ENCODE results near the gene RRP15.
"Not testable (repeated sequence)": the region's sequence is repeated elsewhere in the genome, so short reads cannot be mapped to it uniquely, and the experiment has no call there.

The RRP15 gene

DNA sequence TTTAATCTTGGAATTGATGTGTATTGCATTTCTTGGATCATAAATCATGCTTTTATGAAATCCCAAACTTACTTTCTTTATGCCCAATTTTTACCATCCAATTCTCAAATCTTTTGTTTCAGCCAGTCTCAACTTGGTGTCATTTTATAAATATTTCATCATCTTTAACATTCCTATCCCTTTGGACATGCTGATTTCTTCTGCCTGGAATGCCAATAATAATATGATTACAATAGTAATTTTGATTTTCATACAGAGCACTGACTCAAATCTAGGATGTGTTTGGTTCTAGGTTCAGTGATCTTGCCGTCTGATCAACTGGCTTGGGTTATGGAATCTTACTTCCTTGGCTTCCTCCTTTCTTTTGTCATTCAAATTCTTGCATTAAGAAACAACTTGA is 12.8 kb downstream of the RRP15 start:
- DNase-seq, result no peak

DNA sequence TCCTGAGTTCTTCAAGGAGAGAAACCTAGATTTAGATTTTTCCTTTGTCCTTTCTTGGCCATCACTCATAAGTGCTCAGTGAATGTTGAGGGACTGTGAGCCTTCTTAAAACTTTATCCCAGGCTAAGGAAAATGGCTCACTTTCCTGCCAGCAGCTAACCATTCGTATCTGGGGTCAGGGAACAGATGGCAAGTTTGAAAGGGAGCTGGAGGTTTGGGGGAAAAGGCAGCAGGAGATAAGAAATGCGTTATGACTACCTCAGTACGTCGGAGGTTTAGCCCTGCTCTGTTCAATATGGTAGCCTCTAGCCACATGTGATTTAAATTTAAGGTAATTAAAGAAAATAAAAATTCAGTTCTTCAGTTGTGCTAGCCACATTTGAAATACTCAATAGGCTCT is 13.3 kb downstream of the RRP15 start:
- DNase-seq, result no peak

DNA sequence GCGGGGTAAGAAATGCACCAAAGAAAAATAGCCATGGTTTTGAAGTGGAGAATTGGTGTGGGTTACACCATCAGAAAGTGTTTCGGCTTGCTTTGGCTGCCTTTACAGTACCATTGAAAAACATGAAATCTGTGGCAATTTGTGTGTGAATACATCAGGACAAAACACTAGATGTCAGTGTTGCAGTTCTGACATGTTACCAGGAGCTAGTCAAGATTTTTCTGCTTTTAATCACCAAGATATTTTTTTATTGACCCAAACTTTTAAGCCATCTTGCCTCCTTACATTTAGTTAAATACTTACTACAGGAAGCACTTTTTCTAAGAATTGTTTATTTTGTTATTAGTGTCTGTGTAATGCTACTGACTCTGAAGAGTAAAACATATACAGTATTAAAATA is 14.3 kb downstream of the RRP15 start:
- DNase-seq, result no peak

DNA sequence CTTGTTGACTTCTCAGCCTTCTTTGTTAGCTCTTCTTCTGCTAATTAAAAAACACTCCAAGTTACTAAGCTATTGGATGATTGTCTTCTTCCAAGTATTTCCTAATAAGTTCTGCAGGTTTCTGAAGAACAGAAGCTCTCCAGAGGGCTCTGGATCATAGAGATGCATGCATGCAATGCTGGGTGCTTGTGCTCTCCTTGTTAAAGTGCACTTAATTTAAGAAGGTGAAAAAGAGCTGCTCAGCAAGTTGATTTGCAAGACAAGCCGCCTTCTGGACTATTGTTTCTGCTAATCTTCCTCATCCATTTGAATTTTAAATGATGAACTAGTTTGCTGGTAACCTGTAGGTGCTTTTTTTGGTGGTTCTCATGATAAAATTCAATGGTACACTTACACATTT is 16.1 kb downstream of the RRP15 start:
- DNase-seq, result no peak

DNA sequence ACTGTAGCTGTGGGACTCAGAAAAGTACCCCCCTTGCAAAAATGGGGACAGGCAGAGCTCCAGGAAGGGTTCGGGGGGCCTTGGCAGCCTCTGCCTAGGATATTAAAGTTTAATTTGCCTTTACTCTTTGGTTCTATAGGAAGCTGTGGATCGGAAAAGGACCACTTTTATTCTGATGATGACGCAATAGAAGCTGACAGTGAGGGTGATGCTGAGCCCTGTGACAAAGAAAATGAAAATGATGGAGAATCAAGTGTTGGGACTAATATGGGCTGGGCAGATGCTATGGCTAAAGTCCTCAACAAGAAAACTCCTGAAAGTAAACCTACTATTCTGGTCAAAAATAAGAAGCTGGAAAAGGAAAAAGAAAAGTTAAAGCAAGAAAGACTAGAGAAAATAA is 17.1 kb downstream of the RRP15 start:
- DNase-seq, result no peak

DNA sequence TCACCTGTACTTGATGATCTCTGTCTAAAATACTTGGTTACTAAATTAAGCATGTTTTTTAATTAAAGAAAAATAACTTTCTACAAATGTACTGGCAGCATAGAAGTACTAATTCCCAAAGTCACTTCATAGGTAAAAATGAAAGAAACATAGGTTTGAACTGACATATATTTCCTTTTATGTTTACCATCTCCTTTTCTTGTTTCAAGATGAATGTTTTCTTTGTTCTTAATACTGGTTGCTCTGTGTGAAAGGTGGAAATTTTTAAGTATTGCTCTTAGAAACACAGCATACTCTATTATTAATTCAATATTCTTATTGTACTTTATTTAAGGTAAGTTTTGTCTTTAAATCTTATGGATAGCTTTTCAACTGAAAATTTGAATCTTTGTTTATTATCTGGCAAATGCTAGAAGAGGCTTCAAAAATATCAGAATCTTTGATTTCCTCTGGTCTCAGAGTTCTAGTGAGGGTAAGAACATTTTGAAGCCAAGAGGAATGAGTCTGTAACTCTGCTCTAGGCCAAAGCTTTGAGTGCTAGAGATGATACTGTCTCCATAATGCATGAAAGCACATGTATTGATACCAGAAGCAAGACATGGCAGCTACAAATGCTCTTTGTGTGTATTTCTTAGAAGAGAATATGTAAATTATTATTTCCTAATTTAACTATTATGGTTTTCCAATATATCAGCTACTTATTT is 18.2 kb downstream of the RRP15 start:
- DNase-seq, result no peak

DNA sequence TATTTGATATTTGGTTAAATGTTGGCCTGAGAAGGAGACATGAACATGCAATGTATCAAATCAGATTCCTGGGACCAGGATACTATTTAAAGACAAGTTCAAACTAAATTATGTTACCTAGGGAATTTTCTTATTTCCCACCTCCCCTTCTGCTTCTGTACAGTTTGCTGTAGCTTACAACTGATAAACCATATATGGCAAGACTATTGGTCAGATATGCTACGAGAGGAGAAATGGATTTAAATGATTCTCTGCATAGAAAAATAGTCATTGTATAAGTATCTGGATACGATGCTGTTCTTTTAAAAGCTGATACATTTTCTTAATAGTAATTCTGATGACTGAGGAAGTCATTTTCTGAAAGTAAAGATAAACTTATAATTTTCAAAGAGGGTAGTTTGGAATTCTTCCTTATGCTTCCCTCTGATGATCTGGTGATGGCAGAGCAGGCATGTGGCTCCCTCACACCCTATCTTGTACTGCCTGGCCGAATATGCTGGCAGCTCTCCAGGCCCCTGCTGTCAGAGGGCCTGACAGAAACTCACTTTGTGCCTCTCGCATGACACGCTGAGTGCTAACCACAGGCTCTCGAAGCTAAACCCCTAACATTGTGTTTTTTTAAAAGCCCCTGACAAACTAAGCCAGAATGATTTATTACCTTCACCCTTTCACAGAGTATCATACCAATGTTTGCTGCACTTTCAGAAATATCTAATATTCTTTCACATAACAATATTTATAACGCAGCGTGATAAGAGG is 19.4 kb downstream of the RRP15 start:
- peak; percentile 63 for DNase-seq

DNA sequence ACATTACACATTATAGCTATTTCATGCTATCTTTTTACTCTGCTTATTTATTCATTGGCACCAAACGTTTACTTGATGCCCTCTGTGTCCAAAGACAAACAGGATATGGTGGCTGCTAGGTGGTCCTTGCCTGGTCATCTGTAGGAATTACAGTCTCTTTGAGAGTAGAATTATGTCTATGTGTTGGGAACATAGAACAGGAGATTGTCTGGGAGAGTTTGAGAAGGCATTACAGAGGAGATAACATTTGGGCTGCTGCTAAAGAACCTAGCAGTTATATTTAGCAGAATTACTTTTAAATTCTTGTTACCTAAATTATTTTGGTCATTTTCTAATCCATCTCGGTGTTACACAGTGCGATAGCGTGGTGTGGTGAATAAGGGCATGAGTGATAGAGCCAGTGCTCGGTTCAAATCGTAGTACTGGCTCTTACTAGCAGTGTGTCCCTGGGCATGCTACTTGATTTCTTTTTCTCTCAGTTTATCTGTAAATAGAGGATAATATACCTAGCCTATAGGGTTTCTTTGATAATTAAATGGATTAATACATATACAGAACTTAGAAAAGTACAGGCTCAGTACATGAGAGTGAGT is 20.5 kb downstream of the RRP15 start:
- DNase-seq, result no peak

DNA sequence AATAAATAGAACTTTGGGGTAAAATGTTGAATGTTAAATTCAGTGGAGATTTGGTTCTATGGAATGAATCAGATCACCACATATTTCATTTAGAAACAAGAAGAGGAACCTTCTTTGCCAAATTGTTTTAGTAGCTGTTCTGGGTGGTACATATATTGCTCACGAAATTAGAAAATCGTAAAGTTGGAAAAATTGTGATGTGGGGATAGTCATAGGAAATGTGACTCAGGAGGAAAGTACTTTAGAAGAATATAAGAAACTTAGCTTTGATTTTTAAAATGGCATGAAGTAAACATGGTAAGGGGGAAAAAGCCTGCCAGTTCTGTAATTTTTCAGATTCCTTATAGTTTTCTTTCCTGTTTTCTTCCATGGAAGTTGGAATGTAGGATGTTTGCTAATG is 27.4 kb downstream of the RRP15 start:
- DNase-seq, result no peak

DNA sequence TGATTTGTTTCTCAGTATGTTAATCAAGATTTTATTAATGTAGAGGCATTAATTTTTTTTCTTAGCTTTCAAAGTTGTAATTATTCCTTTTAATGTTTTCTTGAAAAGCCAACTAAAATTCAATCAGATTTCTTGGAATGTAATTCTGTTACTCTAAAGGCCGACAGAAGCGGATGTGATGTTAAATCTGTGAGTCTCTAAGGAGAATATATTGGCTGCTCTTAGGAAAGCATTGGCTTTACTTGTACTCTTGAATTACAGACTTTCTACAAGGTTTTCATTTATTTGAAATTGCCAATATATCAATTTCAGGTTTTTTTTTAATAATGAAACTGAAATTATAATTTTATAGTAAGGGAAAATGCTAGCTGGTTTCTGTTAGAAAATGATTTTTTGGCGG is 29.2 kb downstream of the RRP15 start:
- DNase-seq, result no peak

DNA sequence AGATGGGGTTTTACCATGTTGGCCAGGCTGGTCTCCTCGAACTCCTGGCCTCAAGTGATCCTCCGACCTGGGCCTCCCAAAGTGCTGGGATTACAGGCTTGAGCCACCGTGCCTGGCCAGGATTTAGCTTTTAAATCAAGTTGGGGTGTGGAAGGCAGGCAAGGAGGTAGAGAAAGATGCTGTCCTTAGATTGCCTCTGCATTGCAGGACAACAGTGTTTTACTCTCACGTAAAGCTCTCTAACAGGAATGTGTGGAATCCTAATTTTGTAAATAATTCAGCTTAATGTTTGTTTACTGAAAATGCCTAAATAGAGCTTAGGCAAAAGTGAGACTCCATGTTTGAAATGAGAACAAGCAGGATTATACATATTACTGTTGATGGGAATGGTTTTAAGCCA is 30.5 kb downstream of the RRP15 start:
- no peak for DNase-seq

DNA sequence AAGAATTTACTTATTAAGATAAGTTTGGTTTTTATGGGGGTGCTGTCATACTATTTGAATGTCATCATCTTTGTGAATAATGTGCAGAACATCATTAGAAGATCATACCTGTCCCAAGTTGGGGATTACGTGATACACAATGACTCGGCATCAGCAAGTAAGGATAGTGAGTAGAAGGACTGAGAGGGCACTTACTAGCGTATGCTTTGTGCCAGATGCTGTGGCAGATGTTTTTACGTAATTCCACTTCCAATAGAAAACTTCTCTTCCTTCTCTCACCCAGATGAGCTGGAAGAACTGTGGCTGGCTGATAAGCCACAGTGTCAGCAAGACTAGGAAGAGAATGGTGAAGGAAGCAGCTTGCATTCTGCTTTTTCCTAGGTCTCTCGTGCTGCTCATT is 32.0 kb downstream of the RRP15 start:
- no peak for DNase-seq

DNA sequence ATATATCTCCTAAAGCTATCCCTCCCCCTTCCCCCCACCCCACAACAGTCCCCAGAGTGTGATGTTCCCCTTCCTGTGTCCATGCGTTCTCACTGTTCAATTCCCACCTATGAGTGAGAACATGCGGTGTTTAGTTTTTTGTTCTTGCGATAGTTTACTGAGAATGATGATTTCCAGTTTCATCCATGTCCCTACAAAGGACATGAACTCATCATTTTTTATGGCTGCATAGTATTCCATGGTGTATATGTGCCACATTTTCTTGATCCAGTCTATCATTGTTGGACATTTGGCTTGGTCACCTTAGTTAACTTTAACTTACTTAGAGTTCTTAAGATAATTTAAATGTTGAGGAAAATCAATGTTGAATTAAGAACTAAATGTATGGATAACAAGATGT is 35.1 kb downstream of the RRP15 start:
- DNase-seq, result not testable (repeated sequence)

DNA sequence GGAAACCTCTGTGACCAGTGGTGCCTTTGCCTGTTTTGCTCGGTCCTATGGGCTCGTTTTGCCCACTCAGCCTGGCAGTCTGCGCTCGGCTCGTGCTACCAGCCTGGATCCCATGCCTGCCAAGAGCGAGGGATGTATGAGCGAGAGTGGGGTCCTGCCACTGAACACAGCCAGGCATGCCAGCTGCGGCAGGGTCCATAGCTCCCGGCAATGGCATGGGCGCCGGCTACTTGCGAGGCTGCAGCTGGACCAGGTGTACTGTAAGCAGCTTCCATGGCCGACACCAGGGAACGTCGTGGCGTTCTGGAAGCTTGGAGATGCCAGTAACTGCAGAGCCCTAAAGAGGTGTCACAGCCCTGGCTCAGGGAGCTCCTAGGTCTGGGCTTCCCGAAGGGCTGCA is 37.7 kb downstream of the RRP15 start:
- DNase-seq, result no peak

DNA sequence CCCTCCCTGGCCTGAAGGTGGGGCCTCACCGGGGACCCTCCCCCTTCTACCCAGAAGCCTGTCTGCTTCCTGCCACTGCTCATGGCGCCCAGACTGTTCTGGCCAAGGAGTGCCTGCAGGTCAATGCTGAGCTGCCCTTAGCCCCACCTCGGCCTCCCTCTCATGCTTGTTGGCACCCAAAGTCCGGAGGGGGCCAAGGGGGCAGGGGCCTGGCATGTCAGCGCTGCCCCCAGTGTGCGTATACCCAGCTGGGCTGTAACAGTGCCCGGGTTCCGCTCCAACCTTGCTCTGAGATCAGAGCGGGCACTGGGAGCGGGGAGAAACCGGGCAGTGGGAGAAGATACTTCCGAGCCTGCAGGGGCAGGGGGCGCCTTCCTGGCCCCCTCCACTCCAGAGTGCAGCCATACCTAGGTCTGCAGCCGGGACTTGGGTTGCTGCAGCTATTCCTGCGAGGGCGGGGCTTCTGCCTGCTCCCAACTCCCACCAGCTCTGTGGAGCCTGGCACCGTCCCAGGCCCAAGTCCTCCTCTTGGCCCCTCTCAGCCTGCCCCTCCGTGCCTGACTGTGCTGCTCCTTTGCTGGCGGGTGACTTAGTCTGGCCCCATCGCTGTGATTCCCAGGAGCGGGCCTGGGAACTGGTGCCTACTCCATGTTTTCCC is 38.6 kb downstream of the RRP15 start:
- no peak for DNase-seq

DNA sequence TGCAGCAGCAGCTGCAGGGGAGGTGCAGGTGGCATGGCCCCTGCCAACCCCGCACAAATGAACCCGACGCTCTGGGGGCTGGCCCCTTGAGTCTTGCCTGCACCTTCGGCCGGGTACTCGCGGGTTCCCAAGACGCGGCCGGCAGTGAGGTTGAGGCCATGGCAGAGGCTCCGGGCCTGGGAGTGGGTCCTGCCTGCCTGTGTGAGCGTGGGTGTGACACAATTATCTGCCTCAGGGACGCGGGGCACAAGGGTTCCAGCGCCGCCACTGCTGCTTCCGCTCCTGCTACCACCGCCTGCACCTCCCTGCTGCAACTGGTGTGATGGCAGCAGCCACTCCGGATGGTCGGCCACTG is 39.1 kb downstream of the RRP15 start:
- no peak for DNase-seq

DNA sequence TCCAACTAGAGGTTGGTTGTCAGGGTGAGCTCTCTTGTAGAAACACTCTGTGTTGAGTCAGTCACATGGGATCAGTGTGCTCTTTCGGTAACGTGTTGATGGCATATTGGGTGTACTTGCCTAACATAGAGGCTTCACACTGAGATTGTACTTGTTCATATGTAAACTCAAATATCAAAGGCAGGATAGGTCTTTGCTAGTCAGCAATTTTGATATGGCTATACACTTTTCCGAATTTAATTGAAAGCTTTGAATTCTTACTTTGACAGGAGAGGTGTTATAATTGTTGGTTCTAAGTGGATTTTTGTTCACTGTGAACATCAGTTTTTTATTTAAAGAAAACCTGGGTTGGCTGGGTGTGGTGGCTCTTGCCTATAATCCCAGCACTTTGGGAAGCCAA is 43.7 kb downstream of the RRP15 start:
- DNase-seq, result no peak

DNA sequence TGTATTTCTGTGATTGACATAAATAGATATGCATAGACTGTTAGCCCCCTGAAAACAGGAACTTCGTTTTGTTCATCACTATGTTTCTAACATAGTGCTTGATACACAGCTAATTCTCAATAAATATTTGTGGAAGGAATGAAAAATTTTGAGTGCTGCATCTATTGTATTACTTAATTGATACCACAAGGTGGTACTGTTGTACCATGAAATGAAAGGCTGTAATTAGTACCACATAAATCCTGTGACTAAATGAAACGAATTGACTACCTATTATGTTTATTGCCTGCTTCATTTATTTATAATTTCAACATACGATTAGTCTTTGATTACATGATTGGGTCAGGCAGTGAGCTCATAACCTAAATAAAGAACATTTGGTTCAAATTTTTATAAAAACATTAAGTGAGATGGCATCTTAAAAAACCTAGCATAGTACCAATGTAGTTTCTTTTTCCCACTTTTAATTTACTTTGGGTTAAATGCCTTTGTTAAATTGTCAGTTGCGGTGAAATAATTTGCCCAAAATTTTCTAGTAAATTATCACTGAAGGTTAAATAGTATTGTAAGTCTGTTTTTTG is 45.0 kb downstream of the RRP15 start:
- DNase-seq, result no peak

DNA sequence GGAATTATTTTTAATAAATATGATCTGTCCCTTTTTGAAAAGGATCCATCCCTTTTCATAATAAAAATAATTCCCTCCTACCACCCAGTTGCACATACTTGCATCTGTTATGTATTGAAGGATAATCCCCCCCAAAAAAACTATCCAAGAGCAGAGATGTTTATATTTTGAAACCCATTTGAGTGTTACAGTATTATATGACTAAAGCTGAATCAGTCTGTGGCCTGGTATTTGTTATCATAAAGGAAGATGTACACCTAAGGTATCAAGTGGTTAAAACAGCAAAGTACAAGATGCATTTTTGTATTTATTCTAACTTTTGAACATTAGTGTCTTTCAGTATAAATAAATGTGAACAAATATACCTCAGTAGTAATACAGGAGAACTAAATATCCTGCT is 47.3 kb downstream of the RRP15 start:
- no peak for DNase-seq

DNA sequence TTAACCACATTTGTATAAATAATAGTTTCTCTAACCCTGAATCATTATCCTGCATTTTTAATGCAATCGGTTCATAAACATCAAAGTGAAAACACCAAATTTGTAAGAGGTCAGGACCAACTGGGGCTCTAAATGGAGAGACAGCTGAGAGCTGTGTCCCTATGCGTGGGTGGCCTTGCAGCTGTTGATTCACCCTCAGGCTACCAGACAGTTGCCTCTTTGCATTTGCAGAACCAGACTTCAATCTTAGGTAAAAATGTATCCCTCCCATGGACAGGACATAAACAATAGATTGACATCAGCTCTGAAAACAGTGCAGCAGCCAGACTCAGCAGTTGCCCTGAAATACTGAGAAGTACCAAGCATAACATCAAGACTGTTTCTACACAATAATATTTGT is 51.2 kb downstream of the RRP15 start:
- no peak for DNase-seq

DNA sequence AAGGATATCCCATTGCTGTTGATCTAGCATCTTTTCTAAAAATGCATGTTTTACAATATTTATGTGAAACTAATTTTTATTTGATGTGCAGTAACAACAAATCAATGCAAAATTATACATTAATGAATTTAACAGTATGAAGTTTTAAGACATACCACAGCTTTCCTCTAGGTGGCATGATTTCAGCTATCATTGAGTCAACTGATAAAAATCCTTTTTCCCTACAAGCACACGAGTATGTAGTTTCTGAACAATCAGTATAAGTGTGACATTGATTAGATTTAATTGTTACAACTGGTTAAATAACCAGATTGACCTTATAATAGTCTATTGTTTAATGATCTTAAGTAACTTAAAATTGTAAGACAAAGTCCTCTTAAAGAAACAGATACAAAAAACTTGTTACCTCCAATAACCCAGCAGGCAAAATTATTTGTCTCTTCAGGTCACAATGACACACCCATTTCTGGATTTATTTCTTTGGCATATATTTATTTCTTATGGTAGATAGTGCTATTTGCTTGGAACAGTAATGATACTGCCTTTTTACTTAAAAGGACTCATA is 54.3 kb downstream of the RRP15 start:
- DNase-seq, result no peak

DNA sequence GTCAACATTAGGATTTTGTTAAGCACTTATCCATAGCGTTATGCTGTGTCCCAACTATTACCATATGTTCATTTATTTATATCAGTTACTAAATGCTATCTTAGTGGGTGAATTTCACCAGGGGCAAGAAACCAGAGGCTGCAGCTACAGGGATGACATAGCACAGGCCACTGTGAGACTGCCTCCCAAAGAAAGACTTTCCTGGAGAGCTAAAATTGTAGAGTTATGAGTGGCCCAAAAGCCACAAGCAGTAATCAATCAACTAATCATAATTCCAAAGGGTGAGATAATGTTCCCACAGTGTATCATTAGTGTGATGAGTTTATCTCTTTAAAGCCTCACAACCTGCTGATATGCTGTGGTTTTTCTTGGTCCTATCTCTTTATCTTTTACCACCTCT is 56.2 kb downstream of the RRP15 start:
- DNase-seq, result no peak

DNA sequence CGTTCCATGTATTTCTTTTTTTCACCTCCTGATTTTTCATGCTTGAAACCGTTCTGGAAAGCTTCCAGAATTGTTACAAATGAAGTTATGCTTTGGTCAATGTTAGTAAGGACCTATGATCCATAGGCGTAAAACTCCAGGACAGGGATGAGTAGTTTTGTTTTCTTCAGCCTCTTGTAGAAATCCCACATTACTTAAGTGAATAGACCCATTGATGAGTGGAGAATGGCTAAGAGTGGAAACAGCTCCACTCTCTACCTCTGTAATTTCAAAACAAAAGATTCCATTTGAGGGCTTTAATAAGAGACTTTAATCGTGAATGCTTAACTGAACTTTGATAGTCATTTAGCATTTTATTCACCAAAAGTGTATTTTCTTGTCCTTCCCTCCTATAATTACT is 57.0 kb downstream of the RRP15 start:
- no peak for DNase-seq
